ENCODE data around the gene LRRC42.

GRCh38 chr1:53951697-53952096 lies 5.5 kb downstream of the LRRC42 start:
- TF ChIP-seq CTCF (IDR thresholded peaks at IDR 0.05; ENCODE audit: low read depth, low read length) (no peak), EZH2phosphoT487 (IDR thresholded peaks at IDR 0.05; ENCODE audit: low read depth) (no peak)
